EL (cell line): ENCODE results near the gene PGBD5.

ENCODE experiments used
- DNase-seq: peaks from one replicate; pipeline ENCODE4 v3.0.0-alpha.2; 2016

PGBD5 gene

GRCh38 chr1:230345139-230345885 lies 80.8 kb downstream of the PGBD5 start:
- no peak for DNase-seq

GRCh38 chr1:230342699-230343098 lies 83.4 kb downstream of the PGBD5 start:
- DNase-seq = no peak

GRCh38 chr1:230342019-230342418 lies 84.1 kb downstream of the PGBD5 start:
- no peak for DNase-seq

- DNase-seq = no peak
Observed at GRCh38 chr1:230341162-230341546, 85.0 kb downstream of the PGBD5 start.

GRCh38 chr1:230340526-230341161 lies 85.5 kb downstream of the PGBD5 start:
- DNase-seq = no peak

- no peak for DNase-seq
Observed at GRCh38 chr1:230339033-230339432, 87.1 kb downstream of the PGBD5 start.

- no peak for DNase-seq
Observed at GRCh38 chr1:230337266-230337665, 88.9 kb downstream of the PGBD5 start.

GRCh38 chr1:230335861-230336522 lies 90.1 kb downstream of the PGBD5 start:
- peak; percentile 15 for DNase-seq

- DNase-seq = no peak
Observed at GRCh38 chr1:230334447-230334837, 91.7 kb downstream of the PGBD5 start.

GRCh38 chr1:230333590-230334446 lies 92.3 kb downstream of the PGBD5 start:
- DNase-seq = no peak

- no peak for DNase-seq
Observed at GRCh38 chr1:230332575-230333066, 93.5 kb downstream of the PGBD5 start.

- DNase-seq = no peak
Observed at GRCh38 chr1:230332061-230332460, 94.1 kb downstream of the PGBD5 start.

GRCh38 chr1:230330157-230330556 lies 96.0 kb downstream of the PGBD5 start:
- DNase-seq = no peak

GRCh38 chr1:230328342-230329015 lies 97.7 kb downstream of the PGBD5 start:
- no peak for DNase-seq

GRCh38 chr1:230327892-230328284 lies 98.2 kb downstream of the PGBD5 start:
- peak; percentile 34 for DNase-seq

GRCh38 chr1:230326971-230327891 lies 98.9 kb downstream of the PGBD5 start:
- DNase-seq = no peak

GRCh38 chr1:230323686-230324085 lies 102.4 kb downstream of the PGBD5 start:
- no peak for DNase-seq

- DNase-seq = no peak
Observed at GRCh38 chr1:230322967-230323547, 103.1 kb downstream of the PGBD5 start.

- DNase-seq = no peak
Observed at GRCh38 chr1:230322421-230322756, 103.7 kb downstream of the PGBD5 start.

GRCh38 chr1:230321741-230322420 lies 104.3 kb downstream of the PGBD5 start:
- DNase-seq = no peak
